ENCODE results near the gene C3orf62.

C3orf62 gene

GRCh38 chr3:49263159-49263889 lies 13.7 kb downstream of the C3orf62 start:
- H3K9ac ChIP-seq (ENCODE audit: low read length): no peak overlapping the region
- no peaks in the 10 kb centered on the region for H3K9me3 ChIP-seq (ENCODE audit: insufficient read depth, low read length)
- H3K36me3 ChIP-seq (replicated peaks; ENCODE audit: low read depth, low read length): no peaks in the 10 kb centered on the region
- TF ChIP-seq CTCF (IDR thresholded peaks at IDR 0.05; ENCODE audit: low read depth, low read length) (no peak), EZH2phosphoT487 (IDR thresholded peaks at IDR 0.05; ENCODE audit: low read depth) (no peak)
- no peak overlapping the region for H3K27ac ChIP-seq (ENCODE audit: low read length)
- H3K4me1 ChIP-seq (ENCODE audit: low read length): no peaks in the 10 kb centered on the region
- H3K79me2 ChIP-seq (ENCODE audit: low read length): no peaks in the 10 kb centered on the region
- no peaks in the 10 kb centered on the region for H4K20me1 ChIP-seq (ENCODE audit: insufficient read depth, low read length)
- no peak overlapping the region for H2AFZ ChIP-seq (ENCODE audit: low read depth, low read length)
- H3K4me3 ChIP-seq (ENCODE audit: low read length): no peak overlapping the region
- H3K27me3 ChIP-seq (ENCODE audit: low read depth, low read length): no peaks in the 10 kb centered on the region
- no peak overlapping the region for H3K4me2 ChIP-seq (ENCODE audit: low read length)

- Histone ChIP-seq H3K4me1 (ENCODE audit: low read length) (no peaks in the 10 kb centered on the region), H3K9ac (ENCODE audit: low read length) (no peak overlapping the region), H3K36me3 (replicated peaks; ENCODE audit: low read depth, low read length) (no peaks in the 10 kb centered on the region), H3K79me2 (ENCODE audit: low read length) (no peaks in the 10 kb centered on the region), H3K27ac (ENCODE audit: low read length) (no peak overlapping the region), H4K20me1 (ENCODE audit: insufficient read depth, low read length) (no peaks in the 10 kb centered on the region), H3K27me3 (ENCODE audit: low read depth, low read length) (no peaks in the 10 kb centered on the region), H3K4me2 (ENCODE audit: low read length) (no peak overlapping the region), H3K4me3 (ENCODE audit: low read length) (no peak overlapping the region), H2AFZ (ENCODE audit: low read depth, low read length) (no peak overlapping the region), H3K9me3 (ENCODE audit: insufficient read depth, low read length) (no peaks in the 10 kb centered on the region)
- TF ChIP-seq EZH2phosphoT487 (IDR thresholded peaks at IDR 0.05; ENCODE audit: low read depth) (no peak), CTCF (IDR thresholded peaks at IDR 0.05; ENCODE audit: low read depth, low read length) (no peak)
Measured at GRCh38 chr3:49260806-49261324, 16.2 kb downstream of the C3orf62 start.

GRCh38 chr3:49257187-49257586 lies 19.8 kb downstream of the C3orf62 start:
- Histone ChIP-seq H4K20me1 (ENCODE audit: insufficient read depth, low read length) (no peaks in the 10 kb centered on the region), H3K9me3 (ENCODE audit: insufficient read depth, low read length) (no peaks in the 10 kb centered on the region), H2AFZ (ENCODE audit: low read depth, low read length) (no peak overlapping the region), H3K27ac (ENCODE audit: low read length) (no peak overlapping the region), H3K9ac (ENCODE audit: low read length) (no peak overlapping the region), H3K27me3 (ENCODE audit: low read depth, low read length) (no peaks in the 10 kb centered on the region), H3K4me2 (ENCODE audit: low read length) (no peak overlapping the region), H3K79me2 (ENCODE audit: low read length) (no peaks in the 10 kb centered on the region), H3K36me3 (replicated peaks; ENCODE audit: low read depth, low read length) (no peaks in the 10 kb centered on the region), H3K4me3 (ENCODE audit: low read length) (no peak overlapping the region), H3K4me1 (ENCODE audit: low read length) (no peaks in the 10 kb centered on the region)
- no peak for TF ChIP-seq EZH2phosphoT487 (IDR thresholded peaks at IDR 0.05; ENCODE audit: low read depth)
- TF ChIP-seq CTCF (IDR thresholded peaks at IDR 0.05; ENCODE audit: low read depth, low read length): no peak

- Histone ChIP-seq H4K20me1 (ENCODE audit: insufficient read depth, low read length) (no peaks in the 10 kb centered on the region), H3K79me2 (ENCODE audit: low read length) (no peaks in the 10 kb centered on the region), H3K4me1 (ENCODE audit: low read length) (no peaks in the 10 kb centered on the region), H3K27ac (ENCODE audit: low read length) (no peak overlapping the region), H3K36me3 (replicated peaks; ENCODE audit: low read depth, low read length) (no peaks in the 10 kb centered on the region), H3K9ac (ENCODE audit: low read length) (no peak overlapping the region), H3K9me3 (ENCODE audit: insufficient read depth, low read length) (no peaks in the 10 kb centered on the region), H3K27me3 (ENCODE audit: low read depth, low read length) (no peaks in the 10 kb centered on the region), H3K4me3 (ENCODE audit: low read length) (no peak overlapping the region), H3K4me2 (ENCODE audit: low read length) (no peak overlapping the region), H2AFZ (ENCODE audit: low read depth, low read length) (no peak overlapping the region)
- TF ChIP-seq CTCF (IDR thresholded peaks at IDR 0.05; ENCODE audit: low read depth, low read length) (no peak), EZH2phosphoT487 (IDR thresholded peaks at IDR 0.05; ENCODE audit: low read depth) (no peak)
Measured at GRCh38 chr3:49255718-49256511, 21.1 kb downstream of the C3orf62 start.

All from OCI-LY3 (cell line).